Measurements from ENCODE around the gene EPC1. TPM values are rescaled to one million over a fixed set of nuclear protein-coding genes. Genes with fewer than 3 reads are reported as not detected.

The EPC1 gene
- total RNA-seq, 1 donor from 2014 or later = 25.7 TPM

DNA sequence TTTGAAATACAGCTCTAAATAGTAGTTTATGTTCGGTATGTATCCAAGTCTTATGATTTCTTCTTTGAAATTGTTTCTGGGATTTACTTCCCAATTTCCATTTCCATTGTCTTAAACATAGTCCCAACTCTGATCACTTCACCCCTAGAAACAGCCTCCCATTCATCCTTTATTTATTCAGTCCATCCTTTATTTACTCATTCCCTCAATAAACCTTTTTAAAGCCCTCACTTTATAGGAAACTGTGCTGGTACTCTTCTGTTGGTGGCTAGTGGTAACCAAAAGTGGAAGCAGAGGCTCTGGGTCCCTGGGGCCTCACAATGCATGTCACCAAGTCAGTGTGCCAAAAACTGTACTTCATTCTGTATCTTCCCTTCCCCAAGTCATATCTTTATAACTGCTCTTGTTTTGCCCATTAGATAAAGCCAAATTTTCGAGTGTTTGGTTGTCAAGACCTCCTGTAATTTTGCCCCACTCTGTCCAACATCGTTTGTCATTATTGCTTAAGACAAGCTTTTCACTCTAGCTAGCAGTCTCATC, 3.9 kb upstream of the EPC1 start:
- FAIRE-seq (no peak), DNase-seq (ENCODE audit: low read depth) (no peak)
- H3K9me3 Mint-ChIP-seq (ENCODE audit: unreplicated experiment) = no peaks in the 10 kb centered on the region
- H3K27ac ChIP-seq (ENCODE audit: low read depth, low read length) = no peak overlapping the region
- no peak overlapping the region for H3K9ac ChIP-seq (ENCODE audit: low read length)
- no peak overlapping the region for H3K4me3 Mint-ChIP-seq (ENCODE audit: unreplicated experiment)
- TF ChIP-seq, protein P1, sequence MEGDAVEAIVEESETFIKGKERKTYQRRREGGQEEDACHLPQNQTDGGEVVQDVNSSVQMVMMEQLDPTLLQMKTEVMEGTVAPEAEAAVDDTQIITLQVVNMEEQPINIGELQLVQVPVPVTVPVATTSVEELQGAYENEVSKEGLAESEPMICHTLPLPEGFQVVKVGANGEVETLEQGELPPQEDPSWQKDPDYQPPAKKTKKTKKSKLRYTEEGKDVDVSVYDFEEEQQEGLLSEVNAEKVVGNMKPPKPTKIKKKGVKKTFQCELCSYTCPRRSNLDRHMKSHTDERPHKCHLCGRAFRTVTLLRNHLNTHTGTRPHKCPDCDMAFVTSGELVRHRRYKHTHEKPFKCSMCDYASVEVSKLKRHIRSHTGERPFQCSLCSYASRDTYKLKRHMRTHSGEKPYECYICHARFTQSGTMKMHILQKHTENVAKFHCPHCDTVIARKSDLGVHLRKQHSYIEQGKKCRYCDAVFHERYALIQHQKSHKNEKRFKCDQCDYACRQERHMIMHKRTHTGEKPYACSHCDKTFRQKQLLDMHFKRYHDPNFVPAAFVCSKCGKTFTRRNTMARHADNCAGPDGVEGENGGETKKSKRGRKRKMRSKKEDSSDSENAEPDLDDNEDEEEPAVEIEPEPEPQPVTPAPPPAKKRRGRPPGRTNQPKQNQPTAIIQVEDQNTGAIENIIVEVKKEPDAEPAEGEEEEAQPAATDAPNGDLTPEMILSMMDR (IDR thresholded peaks at IDR 0.05; ENCODE audit: insufficient read depth, low read depth, low read length) = no peak
- no peak for TF ChIP-seq EZH2 (IDR thresholded peaks at IDR 0.05; ENCODE audit: insufficient read depth, low read length)
- H3K27ac Mint-ChIP-seq (ENCODE audit: unreplicated experiment) = no peak overlapping the region
- no peaks in the 10 kb centered on the region for H3K9me3 ChIP-seq (ENCODE audit: insufficient read depth, low read depth, low read length)
- no peak overlapping the region for H3K4me2 ChIP-seq (ENCODE audit: low read length)
- H3K4me3 ChIP-seq (ENCODE audit: insufficient read depth, low read depth, low read length) = no peak overlapping the region
- peaks cover 3% of the 10 kb centered on the region for H3K36me3 Mint-ChIP-seq (ENCODE audit: low read depth, unreplicated experiment)
- H4K20me1 ChIP-seq (ENCODE audit: insufficient read depth, low read length) = peaks cover 60% of the 10 kb centered on the region
- no peaks in the 10 kb centered on the region for H3K27me3 ChIP-seq (ENCODE audit: insufficient read depth, low read length)
- H3K36me3 ChIP-seq (ENCODE audit: insufficient read depth, low read length) = no peaks in the 10 kb centered on the region
- no peak overlapping the region for H2AFZ ChIP-seq (ENCODE audit: low read depth, low read length)
- no peaks in the 10 kb centered on the region for H3K27me3 Mint-ChIP-seq (ENCODE audit: low read depth, unreplicated experiment)
- peaks cover 12% of the 10 kb centered on the region for H3K4me1 Mint-ChIP-seq (ENCODE audit: low read depth, unreplicated experiment)
- peaks cover 4% of the 10 kb centered on the region for H3K4me1 ChIP-seq (ENCODE audit: insufficient read depth, low read length)
- H3K79me2 ChIP-seq (ENCODE audit: insufficient read depth, low read length) = peaks cover 69% of the 10 kb centered on the region

DNA sequence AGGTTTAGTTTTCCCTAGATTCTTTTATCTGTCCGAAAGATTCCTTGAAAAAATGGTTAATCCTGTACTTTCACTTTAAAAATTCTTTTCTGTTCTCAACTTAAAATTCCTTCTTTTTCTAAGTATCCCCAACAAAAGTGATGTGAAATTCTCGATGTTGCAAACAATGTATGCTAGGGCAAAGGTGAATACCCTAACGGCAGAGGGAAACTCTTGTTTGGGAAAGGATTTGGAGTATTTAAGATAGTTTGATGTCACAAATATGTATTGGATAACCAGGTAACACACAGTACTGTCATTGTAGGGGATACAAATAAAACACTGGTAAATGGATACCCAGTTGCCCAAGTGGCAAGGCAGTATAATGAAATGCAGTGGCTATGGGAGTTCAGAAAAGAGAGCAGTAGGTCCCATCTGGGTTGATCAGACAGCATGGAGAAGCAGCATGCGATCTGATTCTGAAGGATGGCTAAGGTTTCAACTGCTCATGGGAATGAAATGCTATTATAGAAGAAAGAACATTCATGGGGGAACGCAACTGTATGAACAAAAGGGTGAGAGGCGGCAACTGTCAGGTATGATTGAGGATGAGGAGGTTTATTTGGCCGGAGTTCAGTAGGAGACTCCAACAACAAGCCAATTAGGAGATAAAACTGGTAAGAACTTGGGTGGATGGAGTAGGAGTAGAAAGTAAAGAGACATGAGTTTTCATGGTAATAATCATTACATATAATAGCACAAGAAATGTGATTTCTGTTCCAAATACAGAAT, 3.2 kb upstream of the EPC1 start:
- no peaks in the 10 kb centered on the region for H3K27me3 ChIP-seq (ENCODE audit: insufficient read depth, low read length)
- H3K4me2 ChIP-seq (ENCODE audit: low read length) = no peak overlapping the region
- no peaks in the 10 kb centered on the region for H3K27me3 Mint-ChIP-seq (ENCODE audit: low read depth, unreplicated experiment)
- FAIRE-seq = no peak
- TF ChIP-seq, protein P1 (IDR thresholded peaks at IDR 0.05; ENCODE audit: insufficient read depth, low read depth, low read length) = no peak
- TF ChIP-seq EZH2 (IDR thresholded peaks at IDR 0.05; ENCODE audit: insufficient read depth, low read length) = no peak
- no peaks in the 10 kb centered on the region for H3K9me3 Mint-ChIP-seq (ENCODE audit: unreplicated experiment)
- no peaks in the 10 kb centered on the region for H3K9me3 ChIP-seq (ENCODE audit: insufficient read depth, low read depth, low read length)
- H3K4me3 Mint-ChIP-seq (ENCODE audit: unreplicated experiment) = no peak overlapping the region
- no peak overlapping the region for H3K4me3 ChIP-seq (ENCODE audit: insufficient read depth, low read depth, low read length)
- no peak overlapping the region for H2AFZ ChIP-seq (ENCODE audit: low read depth, low read length)
- peaks cover 13% of the 10 kb centered on the region for H3K4me1 Mint-ChIP-seq (ENCODE audit: low read depth, unreplicated experiment)
- peaks cover 63% of the 10 kb centered on the region for H4K20me1 ChIP-seq (ENCODE audit: insufficient read depth, low read length)
- no peak overlapping the region for H3K9ac ChIP-seq (ENCODE audit: low read length)
- peaks cover 70% of the 10 kb centered on the region for H3K79me2 ChIP-seq (ENCODE audit: insufficient read depth, low read length)
- H3K27ac Mint-ChIP-seq (ENCODE audit: unreplicated experiment) = peak overlapping the region; percentile 38
- peaks cover 4% of the 10 kb centered on the region for H3K4me1 ChIP-seq (ENCODE audit: insufficient read depth, low read length)
- H3K36me3 Mint-ChIP-seq (ENCODE audit: low read depth, unreplicated experiment) = peaks cover 3% of the 10 kb centered on the region
- H3K36me3 ChIP-seq (ENCODE audit: insufficient read depth, low read length) = no peaks in the 10 kb centered on the region
- H3K27ac ChIP-seq (ENCODE audit: low read depth, low read length) = no peak overlapping the region
- peak; percentile 46 for DNase-seq (ENCODE audit: low read depth)

DNA sequence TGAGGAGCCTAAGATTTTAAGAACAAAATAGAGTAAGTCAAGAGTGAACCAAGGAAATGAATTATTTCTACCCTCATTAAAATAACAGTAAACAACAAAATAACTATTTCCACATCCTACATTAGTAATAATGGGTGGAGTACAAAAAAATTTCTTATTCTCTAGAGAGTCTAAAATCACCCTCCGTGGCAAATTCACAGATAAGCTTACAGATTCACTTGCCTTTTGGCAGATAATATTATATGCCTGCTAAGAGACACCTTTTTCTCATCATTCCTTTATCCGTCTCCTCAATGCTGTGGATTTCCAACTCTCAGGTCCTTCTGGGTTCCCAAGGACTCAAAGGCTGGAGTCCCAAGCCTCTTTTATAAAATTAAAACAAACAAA, 2.2 kb upstream of the EPC1 start:
- Histone ChIP-seq H3K27me3 (ENCODE audit: insufficient read depth, low read length) (no peaks in the 10 kb centered on the region), H3K4me1 (ENCODE audit: insufficient read depth, low read length) (peaks cover 9% of the 10 kb centered on the region), H3K9me3 (ENCODE audit: insufficient read depth, low read depth, low read length) (no peaks in the 10 kb centered on the region), H3K4me3 (ENCODE audit: insufficient read depth, low read depth, low read length) (no peak overlapping the region), H3K79me2 (ENCODE audit: insufficient read depth, low read length) (peaks cover 74% of the 10 kb centered on the region), H3K27ac (ENCODE audit: low read depth, low read length) (no peak overlapping the region), H3K36me3 (ENCODE audit: insufficient read depth, low read length) (no peaks in the 10 kb centered on the region), H4K20me1 (ENCODE audit: insufficient read depth, low read length) (peaks cover 64% of the 10 kb centered on the region), H2AFZ (ENCODE audit: low read depth, low read length) (no peak overlapping the region), H3K4me2 (ENCODE audit: low read length) (no peak overlapping the region), H3K9ac (ENCODE audit: low read length) (no peak overlapping the region)
- Mint-ChIP-seq H3K27me3 (ENCODE audit: low read depth, unreplicated experiment) (no peaks in the 10 kb centered on the region), H3K27ac (ENCODE audit: unreplicated experiment) (no peak overlapping the region), H3K36me3 (ENCODE audit: low read depth, unreplicated experiment) (peaks cover 3% of the 10 kb centered on the region), H3K4me3 (ENCODE audit: unreplicated experiment) (no peak overlapping the region), H3K9me3 (ENCODE audit: unreplicated experiment) (no peaks in the 10 kb centered on the region), H3K4me1 (ENCODE audit: low read depth, unreplicated experiment) (peaks cover 16% of the 10 kb centered on the region)
- DNase-seq (ENCODE audit: low read depth) (no peak), FAIRE-seq (no peak)
- TF ChIP-seq EZH2 (IDR thresholded peaks at IDR 0.05; ENCODE audit: insufficient read depth, low read length) = no peak
- TF ChIP-seq, protein P1 (IDR thresholded peaks at IDR 0.05; ENCODE audit: insufficient read depth, low read depth, low read length) = no peak
